KBM-7 (cell line): Measurements from ENCODE around the gene KIAA0930.

Experiments used
- DNase-seq: peaks from one replicate; pipeline ENCODE4 v3.0.0-alpha.2; 2015
- in situ Hi-C: fragments of 300-500 bp; cut with MboI; formaldehyde crosslinking; loops from 2 replicates; pipeline ENCODE4 v1.14.3; 2020; ENCODE audit warnings: low sequenced_read_pairs, low pct_unique_long_range_greater_than_20kb, mixed read lengths

The KIAA0930 gene

DNA sequence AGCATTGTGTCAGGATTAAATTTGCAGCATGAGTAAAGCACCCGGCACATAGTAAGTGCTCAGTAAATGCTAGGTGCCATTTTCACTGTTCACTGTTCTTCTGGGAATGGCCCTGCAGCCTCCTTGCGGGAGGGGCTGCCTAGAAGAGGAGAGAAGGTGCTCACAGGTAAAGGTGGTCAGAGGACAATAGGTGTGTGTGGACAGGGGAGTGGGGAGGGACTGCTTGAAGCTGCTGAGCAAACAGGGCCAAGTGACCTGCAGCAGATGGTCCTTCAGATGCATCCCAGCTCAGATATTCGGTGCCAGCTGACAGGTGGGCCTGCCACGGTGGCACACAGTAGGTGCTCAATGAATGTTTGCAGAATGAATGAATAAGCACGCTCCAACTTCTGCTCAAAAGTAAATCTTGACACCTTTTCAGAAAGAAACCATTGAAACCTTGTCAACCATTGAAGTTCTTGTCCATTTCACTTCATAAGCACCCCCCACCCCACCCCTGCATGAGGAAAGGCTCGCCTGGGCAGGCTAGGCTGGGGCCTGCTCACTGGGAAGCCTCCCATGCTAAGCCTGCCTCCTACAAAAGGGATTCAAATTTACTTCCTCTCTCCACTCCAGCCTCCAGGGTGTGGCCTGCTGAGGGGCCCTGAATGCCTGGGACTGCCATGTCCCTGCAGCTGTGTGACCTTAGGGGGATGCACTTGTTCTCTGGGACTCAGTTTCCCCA lies 1.6 kb downstream of the KIAA0930 start:
- DNase-seq, result peak; percentile 63
- in situ Hi-C loops, result no loop called here

DNA sequence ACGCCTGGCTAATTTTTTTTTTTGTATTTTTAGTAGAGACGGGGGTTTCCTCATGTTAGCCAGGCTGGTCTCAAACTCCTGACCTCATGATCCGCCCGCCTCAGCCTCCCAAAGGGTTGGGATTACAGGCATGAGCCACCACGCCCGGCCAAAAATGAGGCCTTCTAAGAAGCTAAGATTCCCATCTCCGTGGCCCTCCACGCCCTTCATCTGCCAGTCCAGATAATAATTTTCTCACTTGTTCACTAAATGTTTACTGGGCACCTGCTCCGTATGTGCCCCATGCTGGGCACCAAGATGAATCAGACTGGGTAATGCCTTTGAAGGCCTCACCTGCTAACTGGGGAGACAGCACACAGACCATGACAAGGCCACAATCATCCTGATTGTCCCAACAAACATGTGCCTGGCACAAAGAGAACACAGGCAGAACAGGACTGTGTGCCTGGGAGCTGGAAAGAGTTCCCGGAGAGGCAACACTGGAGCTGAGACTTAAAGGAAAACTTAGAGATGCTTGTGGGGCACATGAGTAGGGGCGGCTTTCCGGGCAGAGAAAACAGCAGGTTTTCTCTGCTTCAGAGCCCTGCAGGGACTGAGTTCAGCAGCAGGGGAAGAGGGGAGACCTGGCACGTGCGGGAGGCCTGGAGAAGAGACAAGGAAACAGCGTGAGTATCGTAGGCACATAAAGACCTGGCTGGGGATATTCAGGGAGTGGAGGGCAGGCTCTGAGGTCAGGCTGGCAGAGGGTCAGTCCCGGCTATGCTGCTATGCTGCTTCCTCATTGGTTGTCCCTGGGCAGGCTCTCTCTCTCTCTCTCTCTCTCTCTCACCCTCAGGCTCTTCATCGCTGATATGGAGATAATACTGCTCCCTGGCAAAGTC lies 2.4 kb downstream of the KIAA0930 start:
- no peak for DNase-seq
- in situ Hi-C loops, result no loop called here

DNA sequence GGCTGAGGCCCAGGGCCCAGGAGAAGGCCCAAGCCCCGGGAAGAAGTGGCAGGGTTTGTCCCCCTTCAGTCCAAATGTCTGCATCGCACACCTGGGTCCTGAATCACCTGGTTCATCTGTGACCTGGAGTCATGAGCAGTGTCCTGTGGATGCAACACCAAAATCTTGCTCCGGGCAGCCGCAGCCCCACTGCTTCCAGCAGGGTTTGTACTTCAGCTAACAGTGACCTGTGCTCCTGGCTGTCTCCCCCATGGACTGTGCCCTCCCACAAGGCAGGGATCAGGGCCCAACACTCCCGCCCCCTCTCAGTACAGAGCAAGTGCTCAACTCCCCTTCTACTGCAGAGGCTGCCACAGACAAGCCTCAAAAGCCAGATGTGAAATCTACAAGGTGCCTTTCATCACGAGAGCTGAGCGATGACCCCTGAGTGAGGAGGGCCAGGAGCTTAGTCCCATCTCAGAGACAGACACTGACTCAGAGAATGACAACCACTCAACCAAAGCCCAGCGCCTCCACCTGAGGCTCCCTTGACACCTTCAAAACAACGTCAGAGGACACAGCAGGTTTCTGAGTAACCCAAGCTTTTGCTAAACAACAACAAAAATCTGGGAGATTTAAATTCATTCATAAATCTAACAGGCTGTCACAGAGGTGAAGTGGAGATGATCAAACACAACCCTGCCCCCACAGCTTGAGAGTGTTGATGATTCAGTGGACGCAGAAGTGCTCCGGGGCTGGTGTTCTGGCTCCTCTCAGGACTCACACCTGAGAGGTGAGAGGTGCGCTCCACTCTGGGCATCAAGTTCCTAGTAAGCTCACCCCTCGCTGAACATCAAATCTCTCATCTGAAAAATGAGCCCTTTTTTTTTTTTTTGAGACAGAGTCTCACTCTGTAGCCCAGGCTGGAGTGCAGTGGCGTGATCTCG lies 3.4 kb downstream of the KIAA0930 start:
- no peak for DNase-seq
- in situ Hi-C loops, result no loop called here

DNA sequence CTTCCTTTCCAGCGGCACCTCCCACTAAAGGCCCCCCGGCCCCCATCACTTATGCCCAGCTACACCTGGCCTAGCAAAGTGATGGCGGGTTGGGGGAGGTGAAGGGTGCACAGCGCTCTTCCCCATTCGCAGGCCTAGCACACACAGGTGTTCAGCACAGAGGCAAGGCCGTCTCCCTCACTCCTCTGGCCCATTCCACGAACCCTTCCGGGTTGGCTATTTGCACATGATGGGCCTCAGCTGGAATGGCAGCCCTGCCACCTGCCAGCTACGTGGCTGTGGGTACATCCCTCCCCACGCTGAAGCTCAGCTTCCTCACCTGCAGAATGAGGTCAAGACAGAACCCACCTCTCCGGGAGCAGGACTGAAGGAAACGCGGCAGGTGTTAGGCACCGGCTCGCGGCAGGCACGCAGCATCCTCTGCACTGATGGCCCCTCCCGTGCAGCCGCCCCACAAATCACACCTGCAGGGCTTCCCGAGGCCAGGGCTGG lies 4.8 kb downstream of the KIAA0930 start:
- no peak for DNase-seq
- in situ Hi-C loops, result no loop called here

DNA sequence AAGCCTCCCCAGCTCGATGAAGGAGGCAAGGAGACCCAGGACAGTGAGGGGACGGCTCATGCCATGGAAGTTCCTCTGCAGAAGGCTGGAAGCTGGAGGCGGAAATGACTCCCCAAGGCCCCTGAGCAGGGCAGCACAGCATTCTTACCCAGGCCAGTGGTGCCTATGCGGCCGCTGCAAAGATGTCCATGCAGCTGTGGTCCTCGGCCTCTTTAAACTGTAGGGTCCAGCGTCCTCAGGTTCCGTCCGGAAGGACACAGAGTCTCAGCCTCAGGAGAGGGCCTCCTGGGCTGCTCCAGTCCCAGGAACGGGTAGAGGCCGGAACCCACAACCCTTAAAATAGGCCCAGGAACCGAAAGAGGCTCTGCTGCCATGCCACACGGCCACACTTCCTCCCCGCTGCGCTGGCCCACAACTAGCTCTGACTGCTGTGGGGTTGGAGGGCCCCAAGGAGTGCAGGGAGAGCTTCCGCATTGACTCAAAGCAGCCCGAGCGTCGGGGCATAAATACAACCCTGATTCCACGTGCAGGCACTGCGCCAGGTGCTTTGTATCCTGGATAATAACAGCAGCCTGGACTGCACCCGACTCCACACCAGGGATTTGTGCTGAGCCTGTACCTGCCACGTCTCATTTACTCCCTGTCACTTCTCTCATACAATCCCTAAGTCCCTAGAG lies 5.5 kb downstream of the KIAA0930 start:
- DNase-seq, result peak; percentile 90
- in situ Hi-C loops, result no loop called here

DNA sequence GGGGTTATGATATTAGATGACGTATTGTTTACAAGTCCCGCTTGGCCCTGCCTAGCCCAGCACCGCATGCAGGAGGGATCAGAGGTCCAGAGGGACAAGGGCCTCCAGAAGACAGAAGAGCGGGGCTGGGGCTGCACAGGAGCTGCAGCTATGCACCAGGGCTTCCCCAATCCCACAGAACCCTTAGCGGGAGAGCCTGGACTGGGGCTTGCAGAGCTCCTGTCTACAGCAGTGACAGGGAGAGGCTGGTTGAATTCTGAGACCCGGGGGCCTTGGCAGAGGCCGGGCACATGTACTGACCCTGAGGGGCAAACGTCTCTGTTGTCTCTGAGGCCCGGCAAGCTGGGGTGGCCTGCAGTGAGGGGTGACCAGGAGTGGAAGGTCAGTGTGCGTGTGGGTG lies 6.9 kb downstream of the KIAA0930 start:
- in situ Hi-C loops, result no loop called here

DNA sequence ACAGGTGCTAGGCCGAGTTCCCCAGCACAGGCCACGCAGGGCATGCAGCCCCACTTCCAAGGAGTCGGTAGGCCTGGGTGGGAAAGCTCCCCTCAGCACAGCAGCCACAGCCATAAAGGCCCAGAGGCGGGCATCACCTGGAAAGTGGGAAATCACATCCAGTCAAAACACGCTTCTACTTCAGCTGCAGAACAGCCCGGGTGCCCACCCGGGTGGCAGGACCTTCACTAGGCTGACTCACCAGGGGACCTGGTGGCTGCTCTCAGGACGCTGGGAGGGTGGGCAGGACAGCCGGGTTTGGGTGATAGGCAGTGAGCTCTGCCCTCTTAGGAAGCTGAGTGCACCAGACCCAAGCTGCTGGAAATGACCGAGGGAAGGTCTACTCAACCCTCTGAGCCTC lies 7.3 kb downstream of the KIAA0930 start:
- no peak for DNase-seq
- in situ Hi-C loops, result no loop called here

More for the DNA sequence above, 6.9 kb downstream of the KIAA0930 start:
- DNase-seq, result no peak

DNA sequence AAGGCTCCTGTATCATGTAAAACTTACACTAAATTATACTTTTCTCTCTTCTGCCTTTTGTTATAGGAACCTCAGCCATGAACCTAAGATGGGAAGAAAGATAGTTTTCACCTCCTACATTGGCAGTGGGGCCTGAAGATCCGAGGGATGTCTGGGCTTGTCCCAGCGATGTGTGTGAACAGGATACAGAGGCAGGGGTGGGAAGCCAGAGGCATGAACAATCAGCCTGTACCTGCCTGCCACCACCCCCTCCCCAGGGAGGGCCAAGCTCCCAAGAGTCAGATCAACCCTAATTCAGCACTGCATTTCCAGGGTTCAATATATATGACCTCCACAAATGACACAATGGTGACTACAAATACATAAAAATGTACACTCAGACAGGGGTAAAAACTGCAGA lies 9.4 kb downstream of the KIAA0930 start:
- in situ Hi-C loops, result no loop called here

DNA sequence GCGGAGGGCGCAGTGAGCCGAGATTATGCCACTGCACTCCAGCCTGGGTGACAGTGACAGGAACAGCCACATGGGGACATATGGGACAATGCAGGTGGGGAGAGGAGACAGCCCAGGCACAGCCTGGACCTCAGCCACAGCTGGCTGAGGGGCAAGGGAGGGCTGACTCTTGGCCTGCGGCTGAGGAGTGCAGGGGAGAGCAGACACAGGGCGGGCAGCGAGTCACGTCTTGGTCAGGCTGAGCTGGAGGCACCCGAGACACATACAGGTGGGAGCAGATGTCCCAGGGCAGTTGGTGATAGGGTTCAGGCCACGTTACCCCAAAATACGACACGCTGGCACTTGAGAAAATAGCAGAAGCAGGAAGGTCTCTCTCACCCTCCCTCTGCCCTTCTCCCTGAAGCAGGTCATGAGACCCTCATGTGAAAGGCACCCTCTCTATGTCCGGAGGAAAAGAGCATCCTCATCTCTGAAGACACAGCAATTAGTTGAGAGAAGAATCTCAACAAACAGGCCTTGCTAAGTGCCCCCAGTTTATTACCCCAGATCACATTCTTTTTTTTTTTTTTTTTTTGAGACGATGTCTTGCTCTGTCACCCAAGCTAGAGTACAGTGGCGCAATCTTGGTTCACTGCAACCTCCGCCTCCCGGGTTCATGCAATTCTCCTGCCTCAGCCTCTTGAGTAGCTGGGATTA lies 10.5 kb downstream of the KIAA0930 start:
- DNase-seq, result no peak
- in situ Hi-C loops, result no loop called here

More for the DNA sequence above, 9.4 kb downstream of the KIAA0930 start:
- DNase-seq, result no peak

DNA sequence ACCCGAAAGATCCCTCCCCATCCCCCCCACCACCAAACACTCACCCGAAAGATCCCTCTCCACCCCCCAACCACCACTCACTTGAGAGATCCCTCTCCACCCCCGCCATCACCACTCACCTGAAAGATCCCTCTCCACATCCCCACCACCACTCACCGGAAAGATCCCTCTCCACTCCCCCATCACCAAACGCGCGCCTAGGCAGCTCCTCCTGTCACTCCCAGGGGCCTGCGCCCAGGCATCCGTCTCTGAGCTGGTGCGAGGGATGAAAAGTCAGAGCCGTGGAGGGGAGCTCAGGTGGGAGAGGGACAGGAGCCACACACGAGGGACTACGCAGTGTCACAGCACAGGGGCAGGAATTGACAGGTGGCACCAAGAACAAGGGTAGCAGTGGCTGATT lies 11.5 kb downstream of the KIAA0930 start:
- in situ Hi-C loops, result no loop called here

DNA sequence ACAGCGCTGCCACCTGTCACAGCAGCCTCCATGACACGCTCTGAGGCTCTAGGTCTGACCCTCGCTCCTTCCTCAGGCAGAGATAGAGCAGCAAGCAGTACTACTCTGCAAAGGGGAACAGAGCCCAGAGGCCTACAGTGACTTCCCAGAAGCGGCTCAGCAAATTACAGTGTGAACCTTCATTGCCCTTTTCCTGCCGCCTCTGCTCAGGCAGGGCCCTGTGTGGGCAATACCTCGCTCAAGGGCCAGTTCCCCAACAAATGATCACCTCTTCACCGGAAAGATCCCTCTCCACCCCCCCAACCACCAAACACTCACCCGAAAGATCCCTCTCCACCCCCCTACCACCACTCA lies 12.3 kb downstream of the KIAA0930 start:
- DNase-seq, result no peak
- in situ Hi-C loops, result no loop called here

More for the DNA sequence above, 11.5 kb downstream of the KIAA0930 start:
- no peak for DNase-seq

DNA sequence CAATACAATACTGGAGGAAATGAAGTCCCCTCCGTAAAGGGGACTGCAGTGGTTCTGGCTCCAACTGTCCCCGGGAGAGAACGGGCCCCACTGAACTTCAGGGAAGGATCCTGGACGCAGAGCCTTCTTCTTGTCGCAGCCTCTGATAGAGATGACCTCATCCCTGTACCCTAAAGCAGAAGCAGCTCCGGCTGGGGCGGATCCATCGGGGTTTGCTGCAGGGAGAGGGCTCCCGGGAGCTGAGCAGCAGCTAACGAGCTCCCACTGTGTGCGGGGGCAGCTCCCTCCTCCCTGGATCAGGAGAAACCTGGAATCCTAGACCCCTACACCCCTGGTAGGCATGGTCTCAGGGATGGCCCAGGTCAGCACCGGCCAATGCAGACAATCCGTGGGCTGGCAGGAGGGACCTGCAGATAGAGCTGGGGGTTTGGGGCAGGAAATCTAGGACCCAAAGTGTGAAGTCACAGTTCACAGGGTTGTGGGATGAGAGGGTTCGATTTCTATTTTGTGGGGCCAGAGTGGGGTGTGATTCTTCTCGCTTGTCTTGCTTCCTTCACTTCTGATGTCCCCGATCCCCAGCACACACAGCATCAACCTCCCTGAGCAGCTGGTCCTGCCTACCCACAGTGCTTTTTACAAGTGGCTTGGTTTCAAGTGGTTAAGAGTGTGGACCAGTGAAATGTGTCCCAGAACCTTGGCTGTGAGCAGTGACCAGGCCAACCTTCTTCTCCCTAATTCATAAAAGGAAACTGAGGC lies 12.9 kb downstream of the KIAA0930 start:
- in situ Hi-C loops, result no loop called here
- DNase-seq, result no peak

DNA sequence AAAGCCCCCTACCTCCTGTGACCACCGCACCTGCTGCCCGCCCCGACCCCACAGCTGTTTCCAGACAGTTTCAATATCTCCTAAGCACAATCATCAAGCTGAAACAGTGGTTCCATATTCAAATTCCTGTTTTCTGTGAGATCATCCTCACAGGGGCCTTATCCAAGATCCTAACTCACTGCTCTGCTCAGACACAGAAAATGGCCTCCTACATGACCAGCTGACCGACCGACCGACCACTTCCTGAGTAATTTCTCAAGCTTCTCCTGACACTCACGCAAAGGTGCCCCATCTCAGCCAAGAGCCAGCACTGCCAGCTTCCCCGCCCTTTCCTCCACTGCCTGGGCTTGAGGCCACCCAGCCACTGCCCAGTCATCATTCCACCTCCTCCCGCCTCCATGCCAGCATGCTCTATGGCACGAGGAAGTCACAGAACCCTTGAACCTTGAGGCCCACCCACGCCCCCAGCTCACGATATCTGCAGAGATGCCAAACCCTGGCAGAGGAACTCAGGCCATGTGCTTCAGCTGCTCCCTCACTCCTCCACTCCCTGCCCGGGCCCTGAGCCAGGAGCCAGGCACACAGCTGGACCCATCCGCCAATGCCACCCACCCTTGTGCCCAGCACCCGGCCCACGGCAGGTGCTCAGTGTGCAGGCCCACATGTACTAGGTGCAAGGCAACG lies 14.0 kb downstream of the KIAA0930 start:
- in situ Hi-C loops, result no loop called here
- DNase-seq, result no peak

DNA sequence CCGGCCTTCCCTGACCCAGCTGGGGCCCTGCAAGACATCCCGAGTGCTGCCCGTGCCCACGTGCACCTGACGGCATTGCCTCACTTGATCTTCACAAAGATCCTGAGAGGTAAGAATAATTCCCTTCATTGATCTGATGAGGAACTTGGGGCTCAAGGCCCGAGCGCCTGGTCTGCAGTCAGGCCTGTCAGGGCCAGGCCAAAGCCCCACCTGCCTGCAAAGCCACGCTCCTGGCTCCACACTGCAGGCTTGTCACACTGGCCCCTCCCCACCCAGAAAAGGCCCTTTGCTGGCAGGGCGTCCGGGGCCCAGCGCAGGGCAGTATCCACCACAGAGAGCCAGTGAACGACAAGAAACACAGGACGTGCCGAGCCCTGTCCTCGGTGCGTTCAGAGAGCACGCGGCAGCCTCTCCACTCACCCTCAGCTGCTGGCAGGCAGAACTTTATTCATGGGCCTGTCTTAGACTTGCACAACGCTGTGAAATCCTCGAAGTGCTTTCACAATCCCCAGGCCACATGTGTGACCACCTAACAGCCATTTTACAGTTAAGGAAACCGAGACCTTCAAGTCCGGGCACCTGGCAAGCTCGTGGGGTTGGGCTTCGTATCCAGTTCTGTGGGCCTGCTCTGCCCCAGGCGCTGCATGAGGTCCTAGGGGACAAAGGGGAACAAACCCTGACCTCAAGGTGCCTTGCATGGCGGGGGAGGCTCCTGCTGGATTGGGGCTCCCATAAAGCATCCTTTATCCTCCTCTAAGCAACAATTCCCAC lies 14.8 kb downstream of the KIAA0930 start:
- DNase-seq, result no peak
- in situ Hi-C loops, result no loop called here

DNA sequence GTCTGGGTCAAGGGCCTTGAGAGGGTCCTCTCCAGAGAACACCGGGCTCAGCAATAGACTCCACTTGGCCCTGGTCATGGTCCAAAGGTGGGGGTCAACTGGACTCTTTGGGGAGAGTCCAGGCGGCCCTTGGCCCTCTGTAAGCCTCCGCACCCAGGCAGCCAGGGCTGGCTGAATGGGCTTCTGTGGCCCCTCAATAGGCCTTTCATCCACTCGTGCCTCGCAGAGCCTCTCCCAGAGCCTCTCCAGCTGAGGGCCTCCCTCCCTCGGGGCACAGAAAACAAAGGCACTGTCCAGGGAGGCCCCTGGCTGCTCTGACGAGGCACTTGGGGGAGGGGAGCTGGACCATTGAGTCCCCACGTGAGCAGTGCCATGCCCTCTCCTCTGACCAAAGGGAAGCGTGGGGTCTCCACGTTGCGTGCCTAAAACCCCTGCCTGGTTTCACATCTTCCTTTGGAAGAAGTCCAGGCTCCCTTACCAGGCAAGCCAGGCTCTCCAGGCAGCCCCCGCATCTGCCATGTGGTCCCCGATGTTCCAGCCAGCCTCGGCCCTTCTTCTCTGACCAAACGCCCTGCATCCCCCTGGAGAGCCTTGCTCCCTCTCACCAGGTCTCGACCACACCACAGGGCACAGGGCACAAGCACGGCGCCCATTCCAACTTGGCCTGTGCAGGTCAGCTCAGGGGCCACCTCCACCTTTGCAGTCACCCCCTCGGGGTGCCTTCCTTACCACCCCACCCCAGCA lies 15.5 kb downstream of the KIAA0930 start:
- in situ Hi-C loops, result no loop called here
- no peak for DNase-seq

DNA sequence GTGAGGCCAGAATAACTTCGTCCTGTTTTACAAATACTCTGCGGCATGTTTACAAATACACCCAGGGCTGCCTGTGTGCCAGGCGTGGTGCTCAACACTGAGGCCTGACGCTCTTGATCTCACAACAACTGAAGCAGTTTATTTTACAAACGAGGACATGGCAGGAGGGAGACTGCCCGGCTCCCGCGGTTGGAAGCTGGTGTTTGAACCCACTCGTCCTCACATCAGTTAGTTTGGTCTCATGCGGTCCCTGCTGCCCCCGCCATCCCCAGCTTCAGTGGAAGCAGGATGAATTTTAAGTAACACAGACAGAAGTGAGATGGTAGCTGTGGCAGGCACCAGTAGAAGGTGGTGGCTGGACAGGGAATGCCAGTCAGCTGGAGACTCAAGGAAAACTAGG lies 16.4 kb downstream of the KIAA0930 start:
- in situ Hi-C loops, result no loop called here
- DNase-seq, result no peak
